Liver (tissue), 9 donors: Measurements from ENCODE around the gene CNGA4. TPM values are rescaled to one million over a fixed set of nuclear protein-coding genes. Genes with fewer than 3 reads are reported as not detected.

Source experiments
- DNase-seq: peaks from one replicate; pipeline ENCODE4 v3.0.0-alpha.2; 2017; ENCODE audit warnings: low spot score
- H3K27ac ChIP-seq, 2 donors: one replicate each; pipeline ENCODE4 v1.7.0; 2013; ENCODE audit warnings: inconsistent platforms in 2 of 2, low read length in 2 of 2, control low read depth in 1 of 2, low read depth in 1 of 2, mild to moderate bottlenecking in 1 of 2
- H3K27me3 ChIP-seq, 4 donors: one replicate each; pipeline versions ENCODE4 v1.6.1 to v1.7.0; 2013; ENCODE audit warnings: low read length in 3 of 4, inconsistent platforms in 1 of 4, mild to moderate bottlenecking in 1 of 4, moderate library complexity in 1 of 4; ENCODE audit not compliant: control insufficient read depth in 4 of 4, insufficient read depth in 4 of 4
- H3K36me3 ChIP-seq, 4 donors: one replicate each; pipeline versions ENCODE4 v1.6.1 to v1.7.0; 2013; ENCODE audit warnings: low read length in 3 of 4, mild to moderate bottlenecking in 3 of 4, low read depth in 1 of 4, moderate library complexity in 1 of 4; ENCODE audit not compliant: control insufficient read depth in 4 of 4, insufficient read depth in 3 of 4
- H3K4me1 ChIP-seq, 4 donors: one replicate each; pipeline versions ENCODE4 v1.6.1 to v1.7.0; 2013; ENCODE audit warnings: low read length in 3 of 4, mild to moderate bottlenecking in 3 of 4, moderate library complexity in 1 of 4; ENCODE audit not compliant: control insufficient read depth in 4 of 4, insufficient read depth in 4 of 4
- H3K4me3 ChIP-seq, 3 donors: one replicate each; pipeline versions ENCODE4 v1.6.1 to v1.7.0; 2013; ENCODE audit warnings: low read length in 3 of 3, control low read depth in 1 of 3, low read depth in 1 of 3, mild to moderate bottlenecking in 1 of 3
- H3K9ac ChIP-seq, 2 donors: one replicate each; pipeline ENCODE4 v1.7.0; 2013; ENCODE audit warnings: low read length in 2 of 2, mild to moderate bottlenecking in 2 of 2, moderate library complexity in 2 of 2, control low read depth in 1 of 2, low read depth in 1 of 2
- H3K9me3 ChIP-seq, 4 donors: one replicate each; pipeline versions ENCODE4 v1.6.1 to v1.7.0; 2013; ENCODE audit warnings: low read length in 3 of 4; ENCODE audit not compliant: control insufficient read depth in 4 of 4
- ATF3 ChIP-seq: IDR thresholded peaks from 2 replicates; pipeline ENCODE4 v1.6.1; 2016; ENCODE audit warnings: antibody characterized with exemption
- FOXA1 ChIP-seq: IDR thresholded peaks from 2 replicates; pipeline ENCODE4 v1.6.1; 2016; ENCODE audit warnings: antibody characterized with exemption
- FOXA2 ChIP-seq: IDR thresholded peaks from 2 replicates; pipeline ENCODE4 v1.6.1; 2016; ENCODE audit warnings: antibody characterized with exemption
- GABPA ChIP-seq, 2 donors: IDR thresholded peaks in 1 of 2; conservative IDR thresholded peaks in 1 of 2; 2 replicates each; pipeline ENCODE4 v1.6.1; 2016; ENCODE audit warnings: antibody characterized with exemption in 2 of 2, mild to moderate bottlenecking in 1 of 2, moderate library complexity in 1 of 2
- HNF4A ChIP-seq, 2 donors: conservative IDR thresholded peaks; 2 replicates each; pipeline ENCODE4 v1.6.1; 2016; ENCODE audit warnings: antibody characterized with exemption in 2 of 2, mild to moderate bottlenecking in 2 of 2
- HNF4G ChIP-seq: IDR thresholded peaks from 2 replicates; pipeline ENCODE4 v1.6.1; 2016; ENCODE audit warnings: antibody characterized with exemption
- JUND ChIP-seq, 2 donors: IDR thresholded peaks; 2 replicates each; pipeline ENCODE4 v1.6.1; 2016; ENCODE audit warnings: antibody characterized with exemption in 2 of 2
- NR2F2 ChIP-seq: IDR thresholded peaks from 2 replicates; pipeline ENCODE4 v1.6.1; 2016; ENCODE audit warnings: antibody characterized with exemption
- RAD21 ChIP-seq, 2 donors: IDR thresholded peaks; 2 replicates each; pipeline ENCODE4 v1.6.1; 2016; ENCODE audit warnings: antibody characterized with exemption in 2 of 2, mild to moderate bottlenecking in 2 of 2
- REST ChIP-seq: IDR thresholded peaks from 2 replicates; pipeline ENCODE4 v1.6.1; 2016; ENCODE audit warnings: antibody characterized with exemption, mild to moderate bottlenecking
- RXRA ChIP-seq, 2 donors: IDR thresholded peaks; 2 replicates each; pipeline ENCODE4 v1.6.1; 2017 to 2018; ENCODE audit warnings: antibody characterized with exemption in 2 of 2, mild to moderate bottlenecking in 1 of 2
- SP1 ChIP-seq: IDR thresholded peaks from 2 replicates; pipeline ENCODE4 v1.6.1; 2018; ENCODE audit warnings: antibody characterized with exemption, mild to moderate bottlenecking
- TAF1 ChIP-seq: conservative IDR thresholded peaks from 2 replicates; pipeline ENCODE4 v1.6.1; 2016; ENCODE audit warnings: antibody characterized with exemption, mild to moderate bottlenecking
- WGBS: extraction: QIAGEN DNeasy Blood & Tissue Kit; methylation state at CpG from one replicate; pipeline ENCODE4 v1.1.7; 2013; 5-methylcytosine and 5-hydroxymethylcytosine counted together
- polyA plus RNA-seq, 2 donors: library from polyadenylated mRNA; stranded (reverse) in 1 of 2; unstranded in 1 of 2; fragments of 200-250 nt in 1 of 2; fragments of >200 nt in 1 of 2; fragmentation: Nextera tagmentation in 1 of 2; extraction: Ambion mirVana in 1 of 2; gene quantifications; one replicate each; pipeline versions ENCODE4 v1.2.1 to v1.2.3, GENCODE V29; 2013 to 2015
- total RNA-seq, 2 donors: library from RNA; depleted of rRNA; stranded (reverse); fragments of >200 nt; gene quantifications; one replicate each; pipeline ENCODE4 v1.2.3, GENCODE V29; 2014
- TF ChIP-seq, protein P1 (sequence below): IDR thresholded peaks from 2 replicates; pipeline ENCODE4 v1.6.1; 2016; ENCODE audit warnings: antibody characterized with exemption
- TF ChIP-seq, protein P2 (sequence below): fragments of 150-350 bp; IDR thresholded peaks from 2 replicates; pipeline ENCODE4 v1.5.1; 2017; ENCODE audit warnings: improper control_type of control experiment, low read depth, low read length; ENCODE audit not compliant: missing input control
- donor health status: healthy.
- donor health status: healthy.
- donor health status: healthy.
- donor health status: healthy.
- donor health status: healthy.

Gene CNGA4, protein sequence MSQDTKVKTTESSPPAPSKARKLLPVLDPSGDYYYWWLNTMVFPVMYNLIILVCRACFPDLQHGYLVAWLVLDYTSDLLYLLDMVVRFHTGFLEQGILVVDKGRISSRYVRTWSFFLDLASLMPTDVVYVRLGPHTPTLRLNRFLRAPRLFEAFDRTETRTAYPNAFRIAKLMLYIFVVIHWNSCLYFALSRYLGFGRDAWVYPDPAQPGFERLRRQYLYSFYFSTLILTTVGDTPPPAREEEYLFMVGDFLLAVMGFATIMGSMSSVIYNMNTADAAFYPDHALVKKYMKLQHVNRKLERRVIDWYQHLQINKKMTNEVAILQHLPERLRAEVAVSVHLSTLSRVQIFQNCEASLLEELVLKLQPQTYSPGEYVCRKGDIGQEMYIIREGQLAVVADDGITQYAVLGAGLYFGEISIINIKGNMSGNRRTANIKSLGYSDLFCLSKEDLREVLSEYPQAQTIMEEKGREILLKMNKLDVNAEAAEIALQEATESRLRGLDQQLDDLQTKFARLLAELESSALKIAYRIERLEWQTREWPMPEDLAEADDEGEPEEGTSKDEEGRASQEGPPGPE
- total RNA-seq (not detected), polyA plus RNA-seq (under 1 TPM in 1 of 2 donors, not detected in 1; 0.09 TPM)

GRCh38 chr11:6238902-6239301 is at the start of gene CNGA4:
TSS of gene CNGA4 (plus strand) at chr11:6239089. CDS start at chr11:6239207, 118 bp downstream.
- no peaks in the 10 kb centered on the region for H3K36me3 ChIP-seq
- no peak within 1 kb of the TSS for H3K27ac ChIP-seq
- 91% methylated on average over 1 of the region's 1 CpG for WGBS
- H3K9me3 ChIP-seq, result no peaks in the 10 kb centered on the region
- no peak for DNase-seq
- H3K4me1 ChIP-seq, result peaks cover 0 to 7% (median 4%) of the 10 kb centered on the region in 4 donors
- no peaks in the 10 kb centered on the region for H3K27me3 ChIP-seq
- TF ChIP-seq GABPA (IDR thresholded peaks at IDR 0.05 in 1 of 2, conservative IDR thresholded peaks at IDR 0.05 in 1 of 2) (no peak), REST (no peak), RXRA (IDR thresholded peaks at IDR 0.05) (no peak), TAF1 (no peak), FOXA1 (no peak), FOXA2 (no peak), NR2F2 (no peak), SP1 (no peak), JUND (IDR thresholded peaks at IDR 0.05) (no peak), HNF4A (conservative IDR thresholded peaks at IDR 0.05) (no peak), ATF3 (no peak), RAD21 (IDR thresholded peaks at IDR 0.05) (no peak), HNF4G (no peak)
- TF ChIP-seq, protein P1, sequence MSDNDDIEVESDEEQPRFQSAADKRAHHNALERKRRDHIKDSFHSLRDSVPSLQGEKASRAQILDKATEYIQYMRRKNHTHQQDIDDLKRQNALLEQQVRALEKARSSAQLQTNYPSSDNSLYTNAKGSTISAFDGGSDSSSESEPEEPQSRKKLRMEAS, result no peak
- TF ChIP-seq, protein P2, sequence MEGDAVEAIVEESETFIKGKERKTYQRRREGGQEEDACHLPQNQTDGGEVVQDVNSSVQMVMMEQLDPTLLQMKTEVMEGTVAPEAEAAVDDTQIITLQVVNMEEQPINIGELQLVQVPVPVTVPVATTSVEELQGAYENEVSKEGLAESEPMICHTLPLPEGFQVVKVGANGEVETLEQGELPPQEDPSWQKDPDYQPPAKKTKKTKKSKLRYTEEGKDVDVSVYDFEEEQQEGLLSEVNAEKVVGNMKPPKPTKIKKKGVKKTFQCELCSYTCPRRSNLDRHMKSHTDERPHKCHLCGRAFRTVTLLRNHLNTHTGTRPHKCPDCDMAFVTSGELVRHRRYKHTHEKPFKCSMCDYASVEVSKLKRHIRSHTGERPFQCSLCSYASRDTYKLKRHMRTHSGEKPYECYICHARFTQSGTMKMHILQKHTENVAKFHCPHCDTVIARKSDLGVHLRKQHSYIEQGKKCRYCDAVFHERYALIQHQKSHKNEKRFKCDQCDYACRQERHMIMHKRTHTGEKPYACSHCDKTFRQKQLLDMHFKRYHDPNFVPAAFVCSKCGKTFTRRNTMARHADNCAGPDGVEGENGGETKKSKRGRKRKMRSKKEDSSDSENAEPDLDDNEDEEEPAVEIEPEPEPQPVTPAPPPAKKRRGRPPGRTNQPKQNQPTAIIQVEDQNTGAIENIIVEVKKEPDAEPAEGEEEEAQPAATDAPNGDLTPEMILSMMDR, result no peak
- no peak within 1 kb of the TSS for H3K4me3 ChIP-seq
- no peak within 1 kb of the TSS for H3K9ac ChIP-seq

GRCh38 chr11:6191742-6192141 is 47.1 kb upstream of the CNGA4 start:
- Histone ChIP-seq H3K27ac (no peak overlapping the region), H3K36me3 (no peaks in the 10 kb centered on the region), H3K4me3 (no peak overlapping the region), H3K9ac (no peak overlapping the region), H3K4me1 (no peaks in the 10 kb centered on the region), H3K27me3 (no peaks in the 10 kb centered on the region), H3K9me3 (no peaks in the 10 kb centered on the region)
- TF ChIP-seq TAF1, result no peak
- TF ChIP-seq, protein P1, result no peak
- no peak for TF ChIP-seq GABPA (IDR thresholded peaks at IDR 0.05 in 1 of 2, conservative IDR thresholded peaks at IDR 0.05 in 1 of 2)
- no peak for TF ChIP-seq JUND (IDR thresholded peaks at IDR 0.05)
- no peak for TF ChIP-seq NR2F2
- no peak for TF ChIP-seq FOXA1
- no peak for DNase-seq
